Camera-type eye (tissue), 1 donor: Measurements from ENCODE around the gene NUCB2. TPM values are rescaled to one million over a fixed set of nuclear protein-coding genes. Genes with fewer than 3 reads are reported as not detected.

Experiments
- total RNA-seq: library from RNA; depleted of rRNA; stranded (reverse); fragments of >200 nt; gene quantifications from one replicate; pipeline ENCODE4 v1.2.3, GENCODE V29; 2014

Gene NUCB2
- total RNA-seq = 102 TPM

DNA sequence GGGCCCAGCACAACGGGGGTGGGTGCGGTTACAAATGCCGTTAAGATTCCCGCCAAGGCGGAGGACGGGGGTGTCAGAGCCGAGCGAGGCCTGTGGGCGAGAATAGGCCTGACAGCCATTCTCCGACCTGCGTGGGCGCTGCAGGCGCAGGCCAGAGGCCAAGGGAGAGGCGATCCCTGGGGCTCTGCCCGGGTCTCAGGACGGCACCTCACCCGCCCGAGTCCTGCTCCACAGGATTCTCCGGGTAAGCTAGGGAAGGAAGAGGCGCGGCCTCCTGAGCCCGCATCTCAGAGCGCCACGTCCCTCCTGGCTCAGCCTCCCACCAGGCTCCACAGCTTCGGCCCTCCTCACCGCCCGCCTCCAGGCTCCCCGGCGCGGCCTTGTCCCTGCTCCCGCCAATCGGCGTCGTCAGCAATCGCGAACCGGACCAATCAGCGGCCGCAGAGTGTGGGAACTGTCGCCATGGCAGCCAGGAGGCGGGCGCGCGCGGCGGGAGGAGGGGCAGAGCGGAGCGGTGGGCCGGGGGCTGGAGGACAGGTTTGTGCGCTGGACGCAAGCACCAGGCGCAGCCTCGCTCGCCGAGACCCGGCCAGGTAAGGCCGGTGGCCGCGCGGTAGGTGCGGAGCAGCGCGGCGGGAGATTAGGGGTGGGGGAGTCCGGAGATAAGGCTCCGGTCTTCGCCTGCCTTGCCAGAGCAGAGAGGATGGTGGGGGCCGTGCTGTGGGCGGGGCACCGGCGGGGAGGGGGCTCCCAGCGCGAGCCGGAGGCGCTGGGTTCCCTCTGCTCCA, at the start of gene NUCB2:
TSS of gene NUCB2 (plus strand) at position 504 of the 788 bp plus-strand sequence. CDS start 18,585 bp downstream, outside the sequence.

DNA sequence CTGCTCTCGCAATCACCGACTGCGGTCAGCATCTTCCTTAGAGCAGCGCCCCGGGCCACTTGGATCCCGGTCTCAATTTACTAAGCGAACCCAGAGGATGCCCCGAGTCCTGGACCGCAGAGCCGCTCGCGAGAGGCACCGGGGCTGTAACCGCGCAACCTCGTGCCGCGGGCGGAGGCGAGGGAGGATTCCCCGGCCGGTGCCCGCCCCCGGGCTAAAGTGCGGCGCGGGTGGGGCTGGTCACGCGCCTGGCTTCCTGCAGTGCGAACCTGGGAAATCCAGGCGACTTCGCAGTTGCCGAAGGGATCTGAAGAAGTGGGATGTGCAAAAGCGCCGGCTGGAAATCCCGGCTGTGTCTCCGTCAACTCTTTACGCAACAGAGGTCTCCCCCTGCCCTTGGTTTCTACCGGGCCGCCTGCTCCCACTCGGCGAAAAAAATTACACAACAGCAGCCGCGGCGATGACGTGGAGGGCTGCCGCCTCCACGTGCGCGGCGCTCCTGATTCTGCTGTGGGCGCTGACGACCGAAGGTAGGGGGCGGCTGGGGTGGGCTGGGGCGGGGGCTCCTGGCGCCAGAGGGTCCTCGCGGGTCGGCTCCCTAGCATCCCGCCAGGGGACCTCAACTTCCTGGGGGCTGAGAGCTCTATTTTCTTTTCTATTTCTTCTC, 75.1 kb downstream of the NUCB2 start, which contains the start of gene NCR3LG1:
TSS of gene NCR3LG1 (plus strand) at position 291 of the 667 bp plus-strand sequence. CDS start at position 461, 170 bp downstream.

Other genes with a start within 250 kb of the NUCB2 start
- gene RPS13, start 199.1 kb upstream of the NUCB2 start, total RNA-seq = 660 TPM
- gene PIK3C2A, start 68.8 kb upstream of the NUCB2 start, total RNA-seq = 109 TPM
- 3.6 TPM for gene NCR3LG1, start 75.1 kb downstream of the NUCB2 start, total RNA-seq
- 5.2 TPM for gene KCNJ11, start 111.9 kb downstream of the NUCB2 start, total RNA-seq
- 10.6 TPM for gene ABCC8, start 200.1 kb downstream of the NUCB2 start, total RNA-seq